OCI-LY3 (cell line): ENCODE results near the gene DIAPH2.

ENCODE experiments used
- H2AFZ ChIP-seq: fragments of 200-600, 300-600 bp; shearing (Covaris generic); 2 replicates; pipeline ENCODE4 v1.6.0; 2014; ENCODE audit warnings: antibody characterized with exemption, low read depth, low read length
- H3K27ac ChIP-seq: fragments of 200-600, 300-600 bp; sonication (generic); 2 replicates; pipeline ENCODE4 v1.5.1; 2014; ENCODE audit warnings: mild to moderate bottlenecking, low read length, moderate library complexity, mixed read lengths
- H3K27me3 ChIP-seq: fragments of 200-600, 300-600 bp; sonication (generic); 2 replicates; pipeline ENCODE4 v1.6.1; 2014; ENCODE audit warnings: low read depth, low read length, mixed read lengths
- H3K36me3 ChIP-seq: fragments of 200-600, 300-600 bp; sonication (generic); replicated peaks from 2 replicates; pipeline ENCODE3; 2014; ENCODE audit warnings: low read depth, low read length, mixed read lengths
- H3K4me1 ChIP-seq: fragments of 300-600, 200-600 bp; sonication (generic); 2 replicates; pipeline ENCODE4 v1.6.1; 2014; ENCODE audit warnings: low read length, mixed read lengths
- H3K4me2 ChIP-seq: fragments of 200-600, 300-600 bp; sonication (generic); 2 replicates; pipeline ENCODE4 v1.6.1; 2014; ENCODE audit warnings: low read length, mixed read lengths
- H3K4me3 ChIP-seq: fragments of 300-600, 200-600 bp; sonication (generic); 2 replicates; pipeline ENCODE4 v1.5.1; 2014; ENCODE audit warnings: antibody characterized with exemption, mild to moderate bottlenecking, low read length, moderate library complexity
- H3K79me2 ChIP-seq: fragments of 300-600, 200-600 bp; shearing (Covaris generic); 2 replicates; pipeline ENCODE4 v1.6.1; 2014; ENCODE audit warnings: mild to moderate bottlenecking, low read length, mixed read lengths
- H3K9ac ChIP-seq: fragments of 300-600, 200-600 bp; shearing (Covaris generic); 2 replicates; pipeline ENCODE4 v1.6.0; 2014; ENCODE audit warnings: mild to moderate bottlenecking, low read length, moderate library complexity
- H3K9me3 ChIP-seq: fragments of 200-600, 300-600 bp; shearing (Covaris generic); 2 replicates; pipeline ENCODE4 v1.6.1; 2014; ENCODE audit warnings: low read length, mixed read lengths; ENCODE audit not compliant: insufficient read depth
- H4K20me1 ChIP-seq: fragments of 200-600, 300-600 bp; sonication (generic); 2 replicates; pipeline ENCODE4 v1.6.1; 2016; ENCODE audit warnings: low read length, mixed read lengths; ENCODE audit not compliant: insufficient read depth
- CTCF ChIP-seq: fragments of 200-600, 300-600 bp; sonication (generic); IDR thresholded peaks from 2 replicates; pipeline ENCODE4 v1.5.1; 2014; ENCODE audit warnings: antibody characterized with exemption, low read length, low read depth
- EZH2phosphoT487 ChIP-seq: fragments of 200-600 bp; shearing (Covaris generic); IDR thresholded peaks from 2 replicates; pipeline ENCODE4 v1.6.1; 2018; ENCODE audit warnings: antibody characterized with exemption, mixed run types, low read depth

Gene DIAPH2

GRCh38 chrX:97587171-97587570 is 902.5 kb downstream of the DIAPH2 start:
- TF ChIP-seq EZH2phosphoT487 (no peak), CTCF (no peak)
- H3K9me3 ChIP-seq: no peaks in the 10 kb centered on the region
- no peaks in the 10 kb centered on the region for H4K20me1 ChIP-seq
- no peak overlapping the region for H3K4me3 ChIP-seq
- no peaks in the 10 kb centered on the region for H3K4me1 ChIP-seq
- H3K4me2 ChIP-seq: no peak overlapping the region
- no peaks in the 10 kb centered on the region for H3K79me2 ChIP-seq
- no peak overlapping the region for H3K9ac ChIP-seq
- no peak overlapping the region for H3K27ac ChIP-seq
- no peaks in the 10 kb centered on the region for H3K27me3 ChIP-seq
- H3K36me3 ChIP-seq: no peaks in the 10 kb centered on the region
- H2AFZ ChIP-seq: no peak overlapping the region

DNA sequence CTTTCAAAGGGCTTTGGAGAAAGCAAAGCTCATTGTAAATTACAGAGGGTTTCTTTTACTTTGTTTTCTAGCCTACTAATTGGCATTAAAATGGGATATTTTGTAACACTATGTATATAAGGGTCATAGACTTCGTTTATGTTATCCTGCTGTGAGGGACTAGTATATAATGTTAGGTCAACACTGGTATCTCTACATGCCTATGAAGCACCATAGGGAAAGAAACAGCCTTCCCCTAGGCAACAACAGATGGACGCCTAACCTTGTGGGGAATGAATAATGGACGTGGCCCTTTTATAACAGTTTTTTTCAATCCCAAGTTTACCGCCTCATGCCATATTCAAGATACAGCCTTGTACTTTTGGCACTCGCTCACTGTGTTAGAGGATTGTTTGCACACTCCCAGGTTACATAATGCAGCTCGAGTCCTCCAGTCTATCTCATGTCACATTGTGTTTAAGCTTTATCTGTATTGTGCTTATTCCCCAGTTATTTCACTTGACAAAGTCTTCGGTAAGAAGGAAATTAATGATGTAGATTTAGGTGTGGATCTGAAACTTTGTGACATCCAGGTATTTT is 910.1 kb downstream of the DIAPH2 start:
- Histone ChIP-seq H3K36me3 (no peaks in the 10 kb centered on the region), H3K4me2 (no peak overlapping the region), H3K9me3 (no peaks in the 10 kb centered on the region), H3K9ac (no peak overlapping the region), H2AFZ (no peak overlapping the region), H3K27ac (no peak overlapping the region), H3K27me3 (no peaks in the 10 kb centered on the region), H4K20me1 (no peaks in the 10 kb centered on the region), H3K79me2 (no peaks in the 10 kb centered on the region), H3K4me1 (no peaks in the 10 kb centered on the region), H3K4me3 (no peak overlapping the region)
- TF ChIP-seq EZH2phosphoT487: no peak
- TF ChIP-seq CTCF: no peak

- H3K9me3 ChIP-seq: no peaks in the 10 kb centered on the region
- no peaks in the 10 kb centered on the region for H3K27me3 ChIP-seq
- no peak overlapping the region for H3K4me3 ChIP-seq
- H3K79me2 ChIP-seq: no peaks in the 10 kb centered on the region
- no peak overlapping the region for H3K27ac ChIP-seq
- no peak overlapping the region for H2AFZ ChIP-seq
- no peak overlapping the region for H3K9ac ChIP-seq
- H3K4me1 ChIP-seq: no peaks in the 10 kb centered on the region
- H4K20me1 ChIP-seq: no peaks in the 10 kb centered on the region
- TF ChIP-seq EZH2phosphoT487 (no peak), CTCF (no peak)
- H3K4me2 ChIP-seq: no peak overlapping the region
- no peaks in the 10 kb centered on the region for H3K36me3 ChIP-seq
Measured at GRCh38 chrX:97597954-97598353, 913.3 kb downstream of the DIAPH2 start.

DNA sequence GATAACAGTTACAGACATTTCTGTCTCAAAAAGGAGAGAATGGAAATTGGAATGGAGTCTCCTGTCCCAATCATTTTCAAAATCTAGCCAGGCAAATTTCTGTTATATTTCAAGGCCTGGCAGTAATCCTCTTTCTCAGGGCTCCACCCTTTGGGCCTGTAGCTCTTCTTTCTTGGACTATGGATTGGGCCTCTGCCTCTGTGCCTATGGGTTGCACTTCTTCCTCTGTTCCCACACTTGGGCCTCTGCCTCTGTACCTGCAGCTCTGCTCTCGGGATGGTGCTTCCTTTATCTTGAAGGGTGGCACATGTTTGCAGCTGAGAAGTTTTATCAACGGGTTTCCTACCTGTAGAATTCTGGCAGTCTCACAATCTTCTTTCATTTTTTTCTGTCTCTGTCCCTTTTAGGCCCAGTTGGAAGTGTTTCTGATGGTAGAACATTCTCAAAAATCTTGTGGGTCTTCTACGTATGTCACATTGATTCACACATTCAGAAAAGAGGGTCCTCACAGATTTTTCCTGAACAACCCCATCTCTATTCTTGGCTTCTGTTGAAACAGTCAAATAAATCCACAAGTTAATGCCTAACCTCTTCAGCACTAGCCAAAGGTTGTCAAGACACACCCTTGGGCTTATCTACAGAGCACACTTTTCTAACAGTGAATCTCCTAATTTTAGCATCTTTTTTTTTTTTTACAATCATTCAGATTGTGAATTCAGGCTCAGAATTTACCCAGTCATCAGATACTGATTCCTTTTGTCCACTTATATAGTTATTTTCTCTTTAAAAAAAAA is 918.0 kb downstream of the DIAPH2 start:
- Histone ChIP-seq H3K4me1 (0 out of 2 replicates have a peak, but pooled peaks cover 2% of the 10 kb centered on the region), H3K27ac (no peak overlapping the region), H3K4me3 (no peak overlapping the region), H3K36me3 (no peaks in the 10 kb centered on the region), H3K9ac (no peak overlapping the region), H4K20me1 (no peaks in the 10 kb centered on the region), H3K79me2 (no peaks in the 10 kb centered on the region), H2AFZ (no peak overlapping the region), H3K4me2 (no peak overlapping the region), H3K9me3 (no peaks in the 10 kb centered on the region), H3K27me3 (no peaks in the 10 kb centered on the region)
- TF ChIP-seq CTCF (no peak), EZH2phosphoT487 (no peak)
